ENCODE measurements around the gene CCNL2. TPM values are rescaled to one million over a fixed set of nuclear protein-coding genes. Genes with fewer than 3 reads are reported as not detected.

The CCNL2 gene
- total and polyA plus RNA-seq, 2 of the 13 experiments (the other 11 are each of a cell fraction or from before 2014, with no cell fraction given), result 105 to 340 TPM

DNA sequence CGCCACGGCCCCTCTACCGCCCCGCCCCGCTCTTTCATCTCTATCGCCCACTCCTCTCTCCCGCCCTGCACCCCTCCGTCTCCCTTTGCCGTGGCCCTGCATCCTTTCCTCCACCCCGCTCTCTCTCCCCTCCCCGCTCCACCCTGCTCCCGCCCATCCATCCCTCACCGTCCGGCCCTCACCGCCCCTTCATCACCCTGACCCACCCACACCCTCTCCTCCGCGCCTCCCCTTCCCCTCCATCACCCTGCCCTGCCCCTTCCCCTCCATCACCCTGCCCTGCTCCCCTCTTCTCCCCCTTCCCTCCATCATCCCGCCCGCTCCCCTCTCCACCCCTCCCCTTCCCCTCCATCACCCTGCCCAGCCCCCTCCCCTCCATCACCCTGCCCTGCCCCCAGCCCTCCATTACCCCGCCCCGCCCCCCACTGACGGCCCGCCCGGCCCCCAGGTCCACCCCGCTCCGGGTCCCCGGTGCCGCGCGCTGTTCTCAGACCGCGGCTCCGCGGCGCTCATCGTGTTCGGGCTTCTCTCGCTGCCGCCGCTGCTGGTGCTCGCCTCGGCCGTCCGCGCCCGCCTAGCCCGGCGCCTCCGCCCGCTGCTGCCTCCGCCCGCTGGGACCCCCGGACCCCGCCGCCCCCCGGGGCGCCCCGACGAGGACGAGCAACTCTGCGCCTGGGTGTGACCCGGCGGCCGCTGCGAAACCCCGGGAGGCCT lies 28.1 kb upstream of the CCNL2 start (continued):
- no peak for TF ChIP-seq ATF7 (IDR thresholded peaks at IDR 0.05)
- no peak for TF ChIP-seq ATF7 (CRISPR knock-in tag; IDR thresholded peaks at IDR 0.05)
- peak; percentile 45 for TF ChIP-seq HNRNPK (IDR thresholded peaks at IDR 0.05; ENCODE audit: low read depth, low read length, poor library complexity, severe bottlenecking)
- TF ChIP-seq, protein P1, sequence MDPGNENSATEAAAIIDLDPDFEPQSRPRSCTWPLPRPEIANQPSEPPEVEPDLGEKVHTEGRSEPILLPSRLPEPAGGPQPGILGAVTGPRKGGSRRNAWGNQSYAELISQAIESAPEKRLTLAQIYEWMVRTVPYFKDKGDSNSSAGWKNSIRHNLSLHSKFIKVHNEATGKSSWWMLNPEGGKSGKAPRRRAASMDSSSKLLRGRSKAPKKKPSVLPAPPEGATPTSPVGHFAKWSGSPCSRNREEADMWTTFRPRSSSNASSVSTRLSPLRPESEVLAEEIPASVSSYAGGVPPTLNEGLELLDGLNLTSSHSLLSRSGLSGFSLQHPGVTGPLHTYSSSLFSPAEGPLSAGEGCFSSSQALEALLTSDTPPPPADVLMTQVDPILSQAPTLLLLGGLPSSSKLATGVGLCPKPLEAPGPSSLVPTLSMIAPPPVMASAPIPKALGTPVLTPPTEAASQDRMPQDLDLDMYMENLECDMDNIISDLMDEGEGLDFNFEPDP (CRISPR knock-in tag; conservative IDR thresholded peaks at IDR 0.05), result no peak
- TF ChIP-seq ZNF354B (CRISPR knock-in tag; IDR thresholded peaks at IDR 0.05), result no peak
- no peak for TF ChIP-seq NFRKB (IDR thresholded peaks at IDR 0.05)
- TF ChIP-seq ATF2 (CRISPR knock-in tag; IDR thresholded peaks at IDR 0.05), result no peak
- no peak for TF ChIP-seq ZNF570 (CRISPR knock-in tag; IDR thresholded peaks at IDR 0.05; ENCODE audit: borderline replicate concordance)
- no peak for TF ChIP-seq PAWR (CRISPR knock-in tag; IDR thresholded peaks at IDR 0.05; ENCODE audit: borderline replicate concordance)
- no peak for TF ChIP-seq ZNF207 (IDR thresholded peaks at IDR 0.05; ENCODE audit: borderline replicate concordance)
- TF ChIP-seq ZNF749 (CRISPR knock-in tag; IDR thresholded peaks at IDR 0.05; ENCODE audit: borderline replicate concordance), result no peak
- no peak for TF ChIP-seq ZNF20 (CRISPR knock-in tag; IDR thresholded peaks at IDR 0.05)
- no peak for TF ChIP-seq ZNF569 (CRISPR knock-in tag; IDR thresholded peaks at IDR 0.05; ENCODE audit: borderline replicate concordance)
- no peak for TF ChIP-seq AGO1 (IDR thresholded peaks at IDR 0.05; ENCODE audit: low read depth, low read length, poor library complexity, severe bottlenecking)
- no peak for TF ChIP-seq JUND (CRISPR knock-in tag; IDR thresholded peaks at IDR 0.05)
- no peak for TF ChIP-seq NRL (CRISPR knock-in tag; IDR thresholded peaks at IDR 0.05; ENCODE audit: borderline replicate concordance)
- TF ChIP-seq ZSCAN25 (CRISPR knock-in tag; IDR thresholded peaks at IDR 0.05), result peak; percentile 93
- no peak for TF ChIP-seq NR2C2 (CRISPR knock-in tag; IDR thresholded peaks at IDR 0.05; ENCODE audit: borderline replicate concordance)
- TF ChIP-seq SATB2 (CRISPR knock-in tag; IDR thresholded peaks at IDR 0.05), result no peak
- TF ChIP-seq FOXO1 (CRISPR knock-in tag; IDR thresholded peaks at IDR 0.05), result no peak
- TF ChIP-seq ATF1 (CRISPR knock-in tag; IDR thresholded peaks at IDR 0.05), result no peak
- no peak for TF ChIP-seq BHLHE40 (IDR thresholded peaks at IDR 0.05; ENCODE audit: low read length)
- no peak for TF ChIP-seq ZNF713 (CRISPR knock-in tag; IDR thresholded peaks at IDR 0.05)
- no peak for TF ChIP-seq ZNF234 (CRISPR knock-in tag; conservative IDR thresholded peaks at IDR 0.05)
